ENCODE results near the gene XG. TPM values are rescaled to one million over a fixed set of nuclear protein-coding genes. Genes with fewer than 3 reads are reported as not detected.
"Not testable (repeated sequence)": the region's sequence is repeated elsewhere in the genome, so short reads cannot be mapped to it uniquely, and the experiment has no call there.

XG gene
- total and polyA plus RNA-seq, 2 donors (not counting 3 experiments of a cell fraction or from before 2014, with no cell fraction given) = 0.10 TPM; not detected in 1

DNA sequence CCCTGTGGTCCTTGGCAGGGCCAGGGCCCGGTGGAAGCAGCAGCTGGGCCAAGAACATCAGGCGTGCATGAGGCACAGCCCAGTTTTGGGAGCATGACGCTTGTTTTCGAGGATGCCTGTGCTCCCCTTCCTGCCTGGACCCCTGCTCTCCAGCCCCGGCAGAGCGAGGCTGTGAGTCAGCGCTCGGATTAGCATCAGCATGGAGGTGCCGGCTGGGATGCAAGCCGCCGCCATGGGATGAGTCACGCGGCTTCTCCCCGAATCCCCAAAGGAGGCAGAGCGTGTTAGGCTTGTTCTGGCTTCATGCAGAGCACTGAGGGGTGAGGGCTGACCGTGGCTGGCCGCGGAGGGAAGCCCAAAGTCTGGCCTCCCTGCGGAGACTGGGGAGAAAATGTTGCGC, 53.0 kb downstream of the XG start:
- H3K27me3 ChIP-seq (ENCODE audit: control insufficient read depth in 2 of 2, insufficient read depth in 2 of 2, low read length in 2 of 2); dilution Hi-C loops (cut with MboI; ENCODE audit: extremely low pct_ligation_motif_present, low sequenced_read_pairs); DNase-seq (ENCODE audit: low read depth, low spot score); H3K79me2 ChIP-seq (ENCODE audit: control insufficient read depth, insufficient read depth, low read length); H4K20me1 ChIP-seq (replicated peaks; ENCODE audit: control insufficient read depth, extremely low read depth, insufficient read depth, low read length); H3K4me1 ChIP-seq (ENCODE audit: control insufficient read depth, extremely low read depth, insufficient read depth, low read length); H3K9me3 ChIP-seq (replicated peaks; ENCODE audit: control insufficient read depth, insufficient read depth, low read length); BruUV-seq (replicated peaks); H3K4me3 ChIP-seq (replicated peaks in 1 of 3; ENCODE audit: insufficient read depth in 1 of 3, low read depth in 1 of 3, low read length in 3 of 3); H3K4me2 ChIP-seq (ENCODE audit: insufficient read depth, low read length); H3K9me1 ChIP-seq (replicated peaks; ENCODE audit: control insufficient read depth, extremely low read depth, insufficient read depth, low read length); H3K9ac ChIP-seq (replicated peaks; ENCODE audit: extremely low read depth, insufficient read depth, low read length); intact Hi-C loops (cut with micrococcal nuclease); CTCF ChIA-PET; H2AFZ ChIP-seq (ENCODE audit: low read depth, low read length); H3K27ac ChIP-seq (ENCODE audit: insufficient read depth, low read depth, low read length); FAIRE-seq; POLR2A ChIA-PET; H3K36me3 ChIP-seq (ENCODE audit: control insufficient read depth in 2 of 2, extremely low read depth in 1 of 2, insufficient read depth in 2 of 2, low read length in 2 of 2): not testable (repeated sequence)

DNA sequence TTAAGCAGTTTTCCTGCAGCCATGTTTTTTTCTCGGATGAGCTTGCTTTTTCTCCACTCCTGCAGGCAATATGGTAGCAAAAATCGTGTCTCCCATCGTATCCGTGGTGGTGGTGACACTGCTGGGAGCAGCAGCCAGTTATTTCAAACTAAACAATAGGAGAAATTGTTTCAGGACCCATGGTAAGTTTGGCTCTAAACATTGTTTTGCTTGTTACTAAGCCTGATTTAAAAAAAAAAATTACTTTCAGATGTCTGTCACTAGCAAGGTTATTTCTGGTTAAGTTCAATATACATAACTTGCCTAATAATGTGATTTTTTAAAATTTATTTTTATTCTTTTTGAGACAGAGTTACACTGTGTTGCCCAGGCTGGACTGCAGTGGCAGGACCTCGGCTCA, 59.4 kb downstream of the XG start:
- Histone ChIP-seq H3K4me1 (ENCODE audit: control insufficient read depth, extremely low read depth, insufficient read depth, low read length) (no peaks in the 10 kb centered on the region), H3K9ac (replicated peaks; ENCODE audit: extremely low read depth, insufficient read depth, low read length) (no peak overlapping the region), H3K9me1 (replicated peaks; ENCODE audit: control insufficient read depth, extremely low read depth, insufficient read depth, low read length) (no peaks in the 10 kb centered on the region), H3K27me3 (ENCODE audit: control insufficient read depth in 2 of 2, insufficient read depth in 2 of 2, low read length in 2 of 2) (no peaks in the 10 kb centered on the region), H4K20me1 (replicated peaks; ENCODE audit: control insufficient read depth, extremely low read depth, insufficient read depth, low read length) (no peaks in the 10 kb centered on the region), H3K27ac (ENCODE audit: insufficient read depth, low read depth, low read length) (no peak overlapping the region), H2AFZ (ENCODE audit: low read depth, low read length) (no peak overlapping the region), H3K4me2 (ENCODE audit: insufficient read depth, low read length) (no peak overlapping the region), H3K4me3 (replicated peaks in 1 of 3; ENCODE audit: insufficient read depth in 1 of 3, low read depth in 1 of 3, low read length in 3 of 3) (no peak overlapping the region), H3K9me3 (replicated peaks; ENCODE audit: control insufficient read depth, insufficient read depth, low read length) (no peaks in the 10 kb centered on the region), H3K79me2 (ENCODE audit: control insufficient read depth, insufficient read depth, low read length) (no peaks in the 10 kb centered on the region), H3K36me3 (ENCODE audit: control insufficient read depth in 2 of 2, extremely low read depth in 1 of 2, insufficient read depth in 2 of 2, low read length in 2 of 2) (no peaks in the 10 kb centered on the region)
- no TSS peak for BruUV-seq (replicated peaks)
- dilution Hi-C loops (cut with MboI; ENCODE audit: extremely low pct_ligation_motif_present, low sequenced_read_pairs) (no loop called here), intact Hi-C loops (cut with micrococcal nuclease) (no loop called here)
- ChIA-PET CTCF (no interaction called here), POLR2A (no interaction called here)
- FAIRE-seq (no peak), DNase-seq (ENCODE audit: low read depth, low spot score) (no peak)
- TF ChIP-seq, protein P1, sequence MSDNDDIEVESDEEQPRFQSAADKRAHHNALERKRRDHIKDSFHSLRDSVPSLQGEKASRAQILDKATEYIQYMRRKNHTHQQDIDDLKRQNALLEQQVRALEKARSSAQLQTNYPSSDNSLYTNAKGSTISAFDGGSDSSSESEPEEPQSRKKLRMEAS (IDR thresholded peaks at IDR 0.05; ENCODE audit: insufficient read depth, insufficient read length) = no peak
- TF ChIP-seq POLR2AphosphoS5 (IDR thresholded peaks at IDR 0.05; ENCODE audit: insufficient read depth, low read depth, low read length) (no peak), MYC (IDR thresholded peaks at IDR 0.05; ENCODE audit: low read depth, low read length) (no peak), FOS (IDR thresholded peaks at IDR 0.05; ENCODE audit: borderline replicate concordance, insufficient read depth, low read length) (no peak), POLR2A (IDR thresholded peaks at IDR 0.05; ENCODE audit: low read depth, low read length) (no peak), JUN (IDR thresholded peaks at IDR 0.05; ENCODE audit: borderline replicate concordance, insufficient read depth, insufficient read length, low read depth) (no peak)
- TF ChIP-seq, protein P2, sequence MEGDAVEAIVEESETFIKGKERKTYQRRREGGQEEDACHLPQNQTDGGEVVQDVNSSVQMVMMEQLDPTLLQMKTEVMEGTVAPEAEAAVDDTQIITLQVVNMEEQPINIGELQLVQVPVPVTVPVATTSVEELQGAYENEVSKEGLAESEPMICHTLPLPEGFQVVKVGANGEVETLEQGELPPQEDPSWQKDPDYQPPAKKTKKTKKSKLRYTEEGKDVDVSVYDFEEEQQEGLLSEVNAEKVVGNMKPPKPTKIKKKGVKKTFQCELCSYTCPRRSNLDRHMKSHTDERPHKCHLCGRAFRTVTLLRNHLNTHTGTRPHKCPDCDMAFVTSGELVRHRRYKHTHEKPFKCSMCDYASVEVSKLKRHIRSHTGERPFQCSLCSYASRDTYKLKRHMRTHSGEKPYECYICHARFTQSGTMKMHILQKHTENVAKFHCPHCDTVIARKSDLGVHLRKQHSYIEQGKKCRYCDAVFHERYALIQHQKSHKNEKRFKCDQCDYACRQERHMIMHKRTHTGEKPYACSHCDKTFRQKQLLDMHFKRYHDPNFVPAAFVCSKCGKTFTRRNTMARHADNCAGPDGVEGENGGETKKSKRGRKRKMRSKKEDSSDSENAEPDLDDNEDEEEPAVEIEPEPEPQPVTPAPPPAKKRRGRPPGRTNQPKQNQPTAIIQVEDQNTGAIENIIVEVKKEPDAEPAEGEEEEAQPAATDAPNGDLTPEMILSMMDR (IDR thresholded peaks at IDR 0.05; ENCODE audit: extremely low read depth in 1 of 2, insufficient read depth in 1 of 2, low read depth in 1 of 2, low read length in 2 of 2) = no peak
